ENCODE measurements around the gene FNDC3B.

GRCh38 chr3:172305974-172306373 lies 266.6 kb downstream of the FNDC3B start:
- TF ChIP-seq POLR2AphosphoS5 (IDR thresholded peaks at IDR 0.05; ENCODE audit: low read depth, low read length), result no peak
- no peak for TF ChIP-seq REST (IDR thresholded peaks at IDR 0.05; ENCODE audit: insufficient read depth in 1 of 2, low read depth in 2 of 2, low read length in 2 of 2)

All from PFSK-1 (cell line).